GM12891 (cell line): ENCODE measurements around the gene SDK1.

Experiments
- PAX5 ChIP-seq: IDR thresholded peaks from 2 replicates; pipeline ENCODE4 v1.6.1; 2011; ENCODE audit warnings: low read length, moderate library complexity, mild to moderate bottlenecking; ENCODE audit not compliant: insufficient read depth, severe bottlenecking
- POLR2A ChIP-seq: IDR thresholded peaks from 2 replicates; pipeline ENCODE4 v1.6.1; 2011; ENCODE audit warnings: low read depth, low read length, control low read depth
- POLR2AphosphoS5 ChIP-seq: IDR thresholded peaks from 2 replicates; pipeline ENCODE4 v1.6.1; 2011; ENCODE audit warnings: low read depth, low read length, control low read depth

- no peak for TF ChIP-seq POLR2AphosphoS5
- TF ChIP-seq POLR2A = no peak
- no peak for TF ChIP-seq PAX5
Observed at GRCh38 chr7:3270362-3270761, 30.7 kb upstream of the SDK1 start.
